A549 (cell line): ENCODE measurements around the gene GMPR. TPM values are rescaled to one million over a fixed set of nuclear protein-coding genes. Genes with fewer than 3 reads are reported as not detected.

Experiments
- ATAC-seq, 2 experiments: fragments of 200-7000 bp in 1 of 2; fragments of >200 bp in 1 of 2; cut with Nextera tagmentation in 1 of 2; cut with Tn5 transposase in 1 of 2; 3 replicates each; pipeline versions ENCODE4 v1.8.0 to v1.9.1; 2018 to 2020; ENCODE audit warnings: mild to moderate bottlenecking in 1 of 2, moderate library complexity in 1 of 2
- CTCF ChIA-PET: fragments of 300-600 bp; sonication (Branson Sonifier 250); formaldehyde crosslinking; extraction: SDS; loops from one replicate; lab custom pipeline; 2021; ENCODE audit warnings: antibody characterized with exemption, inconsistent platforms; lab: Yijun Ruan, JAX
- POLR2A ChIA-PET: fragments of 350-600 bp; formaldehyde crosslinking; extraction: SDS; loops from one replicate; lab custom pipeline; 2021; ENCODE audit warnings: antibody characterized with exemption, inconsistent platforms; lab: Yijun Ruan, JAX
- DNase-seq, 2 experiments: peaks; one replicate each; pipeline versions ENCODE4 v3.0.0 to v3.0.0-alpha.2; 2011 to 2016; ENCODE audit warnings: low read depth in 1 of 2, low spot score in 1 of 2
- FAIRE-seq: peaks from 2 replicates; lab custom pipeline; 2011; peaks lifted over from hg19 to GRCh38; lab: Jason Lieb, UNC
- H3K27ac ChIP-seq, 2 experiments: fragments of >200 bp; sonication (Bioruptor Twin); formaldehyde crosslinking; 3 replicates each; pipeline ENCODE4 v1.5.1; 2016 to 2017
- H3K4me1 ChIP-seq: fragments of >200 bp; sonication (Bioruptor Twin); formaldehyde crosslinking; 3 replicates; pipeline ENCODE4 v1.6.1; 2016
- H3K4me2 ChIP-seq: fragments of >200 bp; sonication (Bioruptor Twin); formaldehyde crosslinking; 3 replicates; pipeline ENCODE4 v1.6.1; 2016
- H3K4me3 ChIP-seq: fragments of >200 bp; sonication (Bioruptor Twin); formaldehyde crosslinking; 3 replicates; pipeline ENCODE4 v1.5.1; 2016
- H3K9me3 ChIP-seq: fragments of >200 bp; sonication (Bioruptor Twin); formaldehyde crosslinking; 3 replicates; pipeline ENCODE4 v1.6.1; 2016
- BHLHE40 ChIP-seq: IDR thresholded peaks from 2 replicates; pipeline ENCODE4 v1.6.1; 2012; ENCODE audit warnings: low read depth, low read length, inconsistent platforms
- CBX2 ChIP-seq: fragments of 200-600 bp; sonication (generic); IDR thresholded peaks from 2 replicates; pipeline ENCODE4 v1.6.1; 2016; ENCODE audit warnings: low read depth, mild to moderate bottlenecking, borderline replicate concordance
- CBX8 ChIP-seq: fragments of 200-600 bp; sonication (generic); IDR thresholded peaks from 2 replicates; pipeline ENCODE4 v1.6.1; 2016
- CEBPB ChIP-seq, 2 experiments: fragments of >200 bp in 1 of 2; sonication (Bioruptor Twin) in 1 of 2; formaldehyde crosslinking in 1 of 2; IDR thresholded peaks; 2 replicates each; pipeline ENCODE4 v1.6.1; 2012 to 2016
- CHD2 ChIP-seq: fragments of 150-350 bp; IDR thresholded peaks from 2 replicates; pipeline ENCODE4 v1.6.1; 2014; ENCODE audit warnings: low read length; ENCODE audit not compliant: partially characterized antibody
- E2F6 ChIP-seq: IDR thresholded peaks from 2 replicates; pipeline ENCODE4 v1.6.1; 2012; ENCODE audit warnings: low read depth, borderline replicate concordance
- EHF ChIP-seq: fragments of 250-450 bp; sonication (Bioruptor Pico); IDR thresholded peaks from 2 replicates; pipeline ENCODE4 v1.5.0; 2020; ENCODE audit warnings: mild to moderate bottlenecking
- ELK1 ChIP-seq: fragments of 150-350 bp; IDR thresholded peaks from 2 replicates; pipeline ENCODE4 v1.6.1; 2014; ENCODE audit warnings: low read depth, mild to moderate bottlenecking, low read length
- ESRRA ChIP-seq: fragments of 150-350 bp; IDR thresholded peaks from 2 replicates; pipeline ENCODE4 v1.6.1; 2014; ENCODE audit warnings: mild to moderate bottlenecking, low read length, borderline replicate concordance
- FOSL2 ChIP-seq, 2 experiments: fragments of 450-650 bp in 1 of 2; fragments of >200 bp in 1 of 2; sonication (Bioruptor Twin) in 1 of 2; formaldehyde crosslinking; IDR thresholded peaks; 2 replicates each; pipeline versions ENCODE4 v1.5.0 to v1.6.1; 2016 to 2020; ENCODE audit warnings: mild to moderate bottlenecking in 1 of 2, moderate library complexity in 1 of 2
- GATA3 ChIP-seq: IDR thresholded peaks from 2 replicates; pipeline ENCODE4 v1.6.1; 2012; ENCODE audit warnings: borderline replicate concordance
- HOXA7 ChIP-seq: fragments of 250-450 bp; sonication (Bioruptor Pico); IDR thresholded peaks from 2 replicates; pipeline ENCODE4 v1.5.0; 2020; ENCODE audit warnings: mild to moderate bottlenecking, moderate library complexity
- HOXB13 ChIP-seq: fragments of 250-450 bp; sonication (Bioruptor Pico); IDR thresholded peaks from 2 replicates; pipeline ENCODE4 v1.5.0; 2020; ENCODE audit warnings: low read depth, mild to moderate bottlenecking, moderate library complexity
- KDM5A ChIP-seq: fragments of 200-600 bp; sonication (generic); IDR thresholded peaks from 2 replicates; pipeline ENCODE4 v1.6.1; 2016; ENCODE audit warnings: antibody characterized with exemption, mild to moderate bottlenecking
- MAZ ChIP-seq: fragments of 150-350 bp; IDR thresholded peaks from 2 replicates; pipeline ENCODE4 v1.6.1; 2014; ENCODE audit warnings: antibody characterized with exemption, low read depth, low read length, borderline replicate concordance
- MYC ChIP-seq: IDR thresholded peaks from 2 replicates; pipeline ENCODE4 v1.6.1; 2012; ENCODE audit warnings: mild to moderate bottlenecking, inconsistent platforms, low read length, improper control_type of control experiment, borderline replicate concordance
- PHF8 ChIP-seq: fragments of 200-600 bp; sonication (generic); IDR thresholded peaks from 2 replicates; pipeline ENCODE4 v1.6.1; 2016; ENCODE audit warnings: low read depth, mild to moderate bottlenecking, antibody characterized with exemption, moderate library complexity, borderline replicate concordance
- POLR2AphosphoS2 ChIP-seq: conservative IDR thresholded peaks from 2 replicates; pipeline ENCODE4 v1.6.1; 2012; ENCODE audit warnings: low read length, improper control_type of control experiment, inconsistent platforms
- ZNF302 ChIP-seq: fragments of 250-450 bp; sonication (Bioruptor Pico); IDR thresholded peaks from 2 replicates; pipeline ENCODE4 v1.9.0; 2021; ENCODE audit warnings: inconsistent platforms, mild to moderate bottlenecking, moderate library complexity
- WGBS: methylation state at CpG from one replicate; pipeline ENCODE4 v1.1.6; 2017; ENCODE audit errors: missing lambda C conversion rate; 5-methylcytosine and 5-hydroxymethylcytosine counted together
- polyA plus RNA-seq, 4 experiments: library from polyadenylated mRNA; depleted of rRNA in 3 of 4; stranded (reverse); fragments of >200 nt; fragmentation: RNase III in 1 of 4; extraction: RNeasy Plus Mini Kit Qiagen cat#74134 plus additional on column Dnase treatment in 1 of 4; gene quantifications; 2 replicates in 3 of 4; 3 replicates in 1 of 4; pipeline ENCODE4 v1.2.3, GENCODE V29; 2011 to 2017
- TF ChIP-seq, protein P1 (sequence below): fragments of >200 bp; sonication (Bioruptor Twin); formaldehyde crosslinking; IDR thresholded peaks from 3 replicates; pipeline ENCODE4 v1.6.1; 2016
- TF ChIP-seq, protein P2 (sequence below): fragments of 200-600 bp; sonication (generic); IDR thresholded peaks from 2 replicates; pipeline ENCODE4 v1.6.1; 2016; ENCODE audit warnings: antibody characterized with exemption, mild to moderate bottlenecking, moderate library complexity
- TF ChIP-seq, protein P3 (sequence below): fragments of >200 bp; sonication (Bioruptor Twin); formaldehyde crosslinking; IDR thresholded peaks from 2 replicates; pipeline ENCODE4 v1.6.1; 2016

Gene GMPR
- polyA plus RNA-seq, 2 of the 4 experiments (the other 2 are of a cell fraction) = 0.23 to 0.34 TPM

GRCh38 chr6:16296061-16296670, 57.8 kb downstream of the GMPR start:
- no peaks in the 10 kb centered on the region for H3K9me3 ChIP-seq
- POLR2A ChIA-PET = no interaction called here
- no peak overlapping the region for H3K4me3 ChIP-seq
- no peak overlapping the region for H3K4me2 ChIP-seq
- FAIRE-seq (no peak), ATAC-seq (no peak), DNase-seq (no peak)
- no peaks in the 10 kb centered on the region for H3K4me1 ChIP-seq
- H3K27ac ChIP-seq = no peak overlapping the region
- CTCF ChIA-PET = interaction anchor here (3.4 kb wide), 1 partner anchor 11 kb away, joined by 19 read pairs; no protein-coding TSS in a partner anchor
- TF ChIP-seq PHF8 (no peak), FOSL2 (IDR thresholded peaks at IDR 0.05) (no peak), FOSL2 (CRISPR knock-in tag; IDR thresholded peaks at IDR 0.05) (no peak), BHLHE40 (no peak)
- TF ChIP-seq, protein P1, sequence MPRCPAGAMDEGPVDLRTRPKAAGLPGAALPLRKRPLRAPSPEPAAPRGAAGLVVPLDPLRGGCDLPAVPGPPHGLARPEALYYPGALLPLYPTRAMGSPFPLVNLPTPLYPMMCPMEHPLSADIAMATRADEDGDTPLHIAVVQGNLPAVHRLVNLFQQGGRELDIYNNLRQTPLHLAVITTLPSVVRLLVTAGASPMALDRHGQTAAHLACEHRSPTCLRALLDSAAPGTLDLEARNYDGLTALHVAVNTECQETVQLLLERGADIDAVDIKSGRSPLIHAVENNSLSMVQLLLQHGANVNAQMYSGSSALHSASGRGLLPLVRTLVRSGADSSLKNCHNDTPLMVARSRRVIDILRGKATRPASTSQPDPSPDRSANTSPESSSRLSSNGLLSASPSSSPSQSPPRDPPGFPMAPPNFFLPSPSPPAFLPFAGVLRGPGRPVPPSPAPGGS = no peak
- WGBS = 92% methylated on average over 7 of the region's 7 CpGs

DNA sequence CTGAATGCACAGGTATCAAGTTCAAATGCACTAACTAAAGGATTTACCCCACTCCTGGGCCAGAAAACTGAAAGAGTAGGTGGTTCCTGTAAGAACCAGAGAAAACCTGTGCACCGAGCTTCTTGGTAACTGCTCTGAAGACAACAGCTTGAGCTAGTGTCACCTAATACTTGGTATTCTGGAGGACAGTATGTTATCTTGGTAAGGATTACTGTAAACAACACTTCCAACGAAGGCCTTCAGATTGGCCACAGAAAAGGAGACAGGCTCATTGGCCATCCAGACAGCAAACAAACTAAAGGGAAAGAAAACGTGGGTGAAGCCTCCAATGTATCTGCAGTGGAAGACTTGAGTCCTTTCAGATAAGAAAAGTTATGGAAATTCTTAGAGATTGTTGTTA, 61.5 kb downstream of the GMPR start:
- no peak for FAIRE-seq
- no peak for DNase-seq
- ChIA-PET CTCF (interaction anchor here (0.7 to 2.7 kb wide), 5 partner anchors 14 to 520 kb away, joined by 3 to 15 read pairs (median 4); no protein-coding TSS in a partner anchor), POLR2A (no interaction called here)
- Histone ChIP-seq H3K4me2 (no peak overlapping the region), H3K4me3 (no peak overlapping the region), H3K27ac (no peak overlapping the region), H3K9me3 (no peaks in the 10 kb centered on the region), H3K4me1 (no peaks in the 10 kb centered on the region)
- WGBS = 80% methylated on average over 3 of the region's 3 CpGs
- no peak for ATAC-seq
- TF ChIP-seq HOXB13 = no peak
- TF ChIP-seq POLR2AphosphoS2 = no peak
- TF ChIP-seq CEBPB (IDR thresholded peaks at IDR 0.05) = no peak
- no peak for TF ChIP-seq ZNF302 (CRISPR knock-in tag)
- no peak for TF ChIP-seq GATA3
- no peak for TF ChIP-seq HOXA7 (CRISPR knock-in tag)
- TF ChIP-seq KDM5A = no peak
- TF ChIP-seq, protein P2, sequence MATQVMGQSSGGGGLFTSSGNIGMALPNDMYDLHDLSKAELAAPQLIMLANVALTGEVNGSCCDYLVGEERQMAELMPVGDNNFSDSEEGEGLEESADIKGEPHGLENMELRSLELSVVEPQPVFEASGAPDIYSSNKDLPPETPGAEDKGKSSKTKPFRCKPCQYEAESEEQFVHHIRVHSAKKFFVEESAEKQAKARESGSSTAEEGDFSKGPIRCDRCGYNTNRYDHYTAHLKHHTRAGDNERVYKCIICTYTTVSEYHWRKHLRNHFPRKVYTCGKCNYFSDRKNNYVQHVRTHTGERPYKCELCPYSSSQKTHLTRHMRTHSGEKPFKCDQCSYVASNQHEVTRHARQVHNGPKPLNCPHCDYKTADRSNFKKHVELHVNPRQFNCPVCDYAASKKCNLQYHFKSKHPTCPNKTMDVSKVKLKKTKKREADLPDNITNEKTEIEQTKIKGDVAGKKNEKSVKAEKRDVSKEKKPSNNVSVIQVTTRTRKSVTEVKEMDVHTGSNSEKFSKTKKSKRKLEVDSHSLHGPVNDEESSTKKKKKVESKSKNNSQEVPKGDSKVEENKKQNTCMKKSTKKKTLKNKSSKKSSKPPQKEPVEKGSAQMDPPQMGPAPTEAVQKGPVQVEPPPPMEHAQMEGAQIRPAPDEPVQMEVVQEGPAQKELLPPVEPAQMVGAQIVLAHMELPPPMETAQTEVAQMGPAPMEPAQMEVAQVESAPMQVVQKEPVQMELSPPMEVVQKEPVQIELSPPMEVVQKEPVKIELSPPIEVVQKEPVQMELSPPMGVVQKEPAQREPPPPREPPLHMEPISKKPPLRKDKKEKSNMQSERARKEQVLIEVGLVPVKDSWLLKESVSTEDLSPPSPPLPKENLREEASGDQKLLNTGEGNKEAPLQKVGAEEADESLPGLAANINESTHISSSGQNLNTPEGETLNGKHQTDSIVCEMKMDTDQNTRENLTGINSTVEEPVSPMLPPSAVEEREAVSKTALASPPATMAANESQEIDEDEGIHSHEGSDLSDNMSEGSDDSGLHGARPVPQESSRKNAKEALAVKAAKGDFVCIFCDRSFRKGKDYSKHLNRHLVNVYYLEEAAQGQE = no peak
- TF ChIP-seq E2F6 = no peak
- no peak for TF ChIP-seq ESRRA
- TF ChIP-seq CBX8 = no peak
- TF ChIP-seq MYC = no peak
- TF ChIP-seq, protein P3, sequence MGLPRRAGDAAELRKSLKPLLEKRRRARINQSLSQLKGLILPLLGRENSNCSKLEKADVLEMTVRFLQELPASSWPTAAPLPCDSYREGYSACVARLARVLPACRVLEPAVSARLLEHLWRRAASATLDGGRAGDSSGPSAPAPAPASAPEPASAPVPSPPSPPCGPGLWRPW = no peak
- TF ChIP-seq CBX2 = no peak
- no peak for TF ChIP-seq EHF (CRISPR knock-in tag)
- TF ChIP-seq ELK1 = no peak
- no peak for TF ChIP-seq CHD2
- no peak for TF ChIP-seq MAZ
